Measurements from ENCODE around the gene FANCI. TPM values are rescaled to one million over a fixed set of nuclear protein-coding genes. Genes with fewer than 3 reads are reported as not detected.

FANCI gene
- total RNA-seq, 1 experiment from 2014 or later, result 49.5 TPM

DNA sequence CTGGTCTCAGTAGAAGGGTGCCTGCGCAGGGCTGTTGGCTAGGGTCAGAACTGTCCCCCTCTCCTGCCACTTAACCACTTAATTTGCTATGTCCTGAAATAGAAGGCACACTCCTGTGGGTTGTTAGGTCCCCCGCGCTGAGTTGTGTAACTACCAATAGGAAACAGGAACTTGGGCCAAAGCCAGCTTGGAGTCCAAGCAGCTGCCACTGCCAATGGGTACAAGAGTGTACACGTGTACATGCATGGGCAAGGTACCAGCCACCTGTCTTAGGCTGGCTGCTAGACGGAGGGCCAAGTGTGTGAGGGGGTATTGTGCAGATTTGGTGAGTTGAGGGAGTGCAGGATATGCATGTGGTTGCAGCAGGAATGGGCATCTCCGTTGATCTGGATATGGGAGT lies 120.6 kb downstream of the FANCI start:
- no TSS peak for BruUV-seq (replicated peaks)
- H3K27me3 ChIP-seq (ENCODE audit: low read length), result peaks cover 51% of the 10 kb centered on the region
- DNase-seq, result no peak

DNA sequence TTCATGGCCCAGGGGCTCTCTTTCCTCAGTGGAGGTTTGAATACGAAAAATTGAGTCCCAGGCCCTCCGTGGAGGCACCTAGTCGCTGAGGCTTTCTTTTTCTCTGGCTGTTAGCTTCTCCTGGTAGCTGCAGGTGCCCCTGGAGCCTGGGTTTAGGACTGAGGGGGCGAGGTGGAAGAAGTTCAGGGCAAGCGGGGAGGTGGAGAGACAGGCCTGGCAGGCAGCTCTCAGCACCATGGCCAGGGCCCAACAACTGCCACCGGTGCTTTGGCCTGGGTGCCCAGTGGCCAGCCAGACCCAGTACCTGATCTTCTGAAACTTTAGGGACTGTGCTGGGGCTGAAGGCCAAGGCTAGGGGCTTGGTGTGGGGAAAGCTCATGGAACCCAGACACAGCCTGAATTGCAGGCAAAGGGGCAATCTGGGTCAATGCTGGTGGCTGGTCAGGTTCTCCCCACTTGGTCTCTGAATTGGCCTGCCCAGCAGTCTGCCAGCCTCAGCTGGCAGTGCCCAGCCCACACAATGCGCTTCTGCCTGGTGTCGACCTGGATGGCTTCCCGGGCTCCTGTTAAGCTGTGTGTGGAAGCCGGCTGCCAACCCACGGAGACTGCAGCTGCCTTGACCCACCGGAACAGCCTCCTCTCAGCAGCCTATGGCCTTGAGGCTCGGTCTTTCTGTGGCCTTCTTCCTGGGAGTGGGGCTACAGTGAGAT lies 121.1 kb downstream of the FANCI start:
- no peak for TF ChIP-seq EZH2 (IDR thresholded peaks at IDR 0.05; ENCODE audit: low read length, unreplicated experiment)
- TF ChIP-seq EZH2phosphoT487 (IDR thresholded peaks at IDR 0.05; ENCODE audit: borderline replicate concordance, low read length), result no peak
- no peak for DNase-seq
- ChIA-PET CTCF (no interaction called here), POLR2A (ENCODE audit: unreplicated experiment) (no interaction called here)
- Histone ChIP-seq H4K20me1 (ENCODE audit: low read length) (no peaks in the 10 kb centered on the region), H3K4me2 (ENCODE audit: low read length) (no peak overlapping the region), H3K9me3 (ENCODE audit: low read length) (no peaks in the 10 kb centered on the region), H3K9me2 (replicated peaks; ENCODE audit: low read length) (no peaks in the 10 kb centered on the region), H3K79me2 (ENCODE audit: low read length) (no peaks in the 10 kb centered on the region), H3K27ac (ENCODE audit: low read length) (no peak overlapping the region), H3K4me1 (ENCODE audit: insufficient read depth, low read length) (no peaks in the 10 kb centered on the region), H3K9ac (ENCODE audit: low read length) (no peak overlapping the region), H3K36me3 (ENCODE audit: low read depth, low read length) (no peaks in the 10 kb centered on the region), H2AFZ (ENCODE audit: low read length) (no peak overlapping the region), H3K27me3 (ENCODE audit: low read length) (peaks cover 54% of the 10 kb centered on the region), H3F3A (ENCODE audit: low read length, unreplicated experiment) (no peaks in the 10 kb centered on the region), H3K4me3 (ENCODE audit: low read length) (no peak overlapping the region)
- intact Hi-C loops (cut with micrococcal nuclease), result no loop called here
- no TSS peak for BruUV-seq (replicated peaks)
- no peak for ATAC-seq

More for the DNA sequence above, 120.6 kb downstream of the FANCI start:
- no peak for ATAC-seq
- ChIA-PET CTCF (no interaction called here), POLR2A (ENCODE audit: unreplicated experiment) (no interaction called here)
- Histone ChIP-seq H3F3A (ENCODE audit: low read length, unreplicated experiment) (no peaks in the 10 kb centered on the region), H3K4me2 (ENCODE audit: low read length) (no peak overlapping the region), H3K36me3 (ENCODE audit: low read depth, low read length) (no peaks in the 10 kb centered on the region), H3K4me1 (ENCODE audit: insufficient read depth, low read length) (0 out of 2 replicates have a peak, but pooled peaks cover under 1% of the 10 kb centered on the region), H2AFZ (ENCODE audit: low read length) (no peak overlapping the region), H3K27ac (ENCODE audit: low read length) (no peak overlapping the region), H4K20me1 (ENCODE audit: low read length) (no peaks in the 10 kb centered on the region), H3K9me2 (replicated peaks; ENCODE audit: low read length) (no peaks in the 10 kb centered on the region), H3K9ac (ENCODE audit: low read length) (no peak overlapping the region), H3K79me2 (ENCODE audit: low read length) (no peaks in the 10 kb centered on the region), H3K9me3 (ENCODE audit: low read length) (no peaks in the 10 kb centered on the region), H3K4me3 (ENCODE audit: low read length) (no peak overlapping the region)
- TF ChIP-seq CTCF (conservative IDR thresholded peaks at IDR 0.05; ENCODE audit: low read depth, low read length), result no peak
- no peak for TF ChIP-seq EZH2phosphoT487 (IDR thresholded peaks at IDR 0.05; ENCODE audit: borderline replicate concordance, low read length)
- TF ChIP-seq EZH2 (IDR thresholded peaks at IDR 0.05; ENCODE audit: low read length, unreplicated experiment), result no peak
- intact Hi-C loops (cut with micrococcal nuclease), result no loop called here

DNA sequence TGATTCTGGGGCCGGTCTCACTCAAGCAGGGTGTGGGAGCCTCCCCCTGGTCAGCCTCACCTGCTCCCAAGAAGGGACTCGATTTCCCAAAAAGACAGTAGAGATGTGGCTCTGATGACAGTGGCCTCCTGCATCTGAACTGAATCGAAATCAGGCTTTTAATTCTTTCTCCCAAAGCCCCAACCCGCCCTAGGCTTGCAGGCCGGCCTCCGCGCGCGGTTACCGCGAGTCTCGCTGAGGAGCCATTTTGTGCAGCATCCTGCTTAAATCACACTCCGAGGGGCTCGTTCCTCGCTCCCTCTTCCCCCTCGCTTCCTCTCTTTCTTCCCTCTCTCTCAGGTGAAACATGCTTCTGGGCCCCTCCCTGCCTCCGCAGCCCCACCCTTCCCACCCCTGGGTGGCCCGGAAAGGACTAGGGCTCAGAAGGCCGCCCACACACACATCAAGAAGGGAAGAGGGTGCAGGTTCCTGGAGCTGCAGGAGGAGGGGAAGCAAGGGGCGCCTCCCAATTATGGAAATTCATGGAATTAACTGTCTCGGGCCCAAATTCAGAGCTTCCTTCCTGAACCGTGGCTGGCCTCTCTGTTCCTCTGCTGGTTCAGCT lies 121.8 kb downstream of the FANCI start:
- H2AFZ ChIP-seq (ENCODE audit: low read length), result no peak overlapping the region
- TF ChIP-seq EZH2 (IDR thresholded peaks at IDR 0.05; ENCODE audit: low read length, unreplicated experiment) (no peak), CTCF (conservative IDR thresholded peaks at IDR 0.05; ENCODE audit: low read depth, low read length) (no peak), EZH2phosphoT487 (IDR thresholded peaks at IDR 0.05; ENCODE audit: borderline replicate concordance, low read length) (no peak)

More for the DNA sequence above, 121.8 kb downstream of the FANCI start:
- no peak overlapping the region for H3K4me3 ChIP-seq (ENCODE audit: low read length)
- ATAC-seq, result no peak
- H3K9ac ChIP-seq (ENCODE audit: low read length), result no peak overlapping the region
- H3K79me2 ChIP-seq (ENCODE audit: low read length), result no peaks in the 10 kb centered on the region
- no peaks in the 10 kb centered on the region for H3K9me2 ChIP-seq (replicated peaks; ENCODE audit: low read length)
- H3K4me1 ChIP-seq (ENCODE audit: insufficient read depth, low read length), result no peaks in the 10 kb centered on the region
- ChIA-PET CTCF (interaction anchor here (0.5 kb wide), 1 partner anchor 162 kb away, joined by 3 read pairs; no protein-coding TSS in a partner anchor), POLR2A (ENCODE audit: unreplicated experiment) (no interaction called here)
- no peak for DNase-seq
- H3K27me3 ChIP-seq (ENCODE audit: low read length), result peaks cover 54% of the 10 kb centered on the region
- H3K4me2 ChIP-seq (ENCODE audit: low read length), result no peak overlapping the region
- H3K36me3 ChIP-seq (ENCODE audit: low read depth, low read length), result no peaks in the 10 kb centered on the region
- H3K9me3 ChIP-seq (ENCODE audit: low read length), result no peaks in the 10 kb centered on the region
- no peaks in the 10 kb centered on the region for H4K20me1 ChIP-seq (ENCODE audit: low read length)
- H3F3A ChIP-seq (ENCODE audit: low read length, unreplicated experiment), result no peaks in the 10 kb centered on the region
- H3K27ac ChIP-seq (ENCODE audit: low read length), result no peak overlapping the region
- intact Hi-C loops (cut with micrococcal nuclease), result no loop called here
- BruUV-seq (replicated peaks), result no TSS peak

Small RNA genes within 50 kb of the gene (microRNA-seq; reads per million reads assigned to microRNA genes)
- not detected for gene MIR6766 (ENCODE audit: unreplicated experiment)

Other genes starting within 250 kb of the FANCI start
- 31.4 and 34.0 TPM in 2 replicates for gene ABHD2, start 155.5 kb upstream of the FANCI start, total RNA-seq (2014; rRNA removed)
- gene RLBP1, start 22.4 kb upstream of the FANCI start, total RNA-seq (2014; rRNA removed), result not detected in 2 replicates
- 72.4 and 83.5 TPM in 2 replicates for gene POLG, start 90.8 kb downstream of the FANCI start, total RNA-seq (2014; rRNA removed)

Measured in PC-3 (cell line).